ENCODE results near the gene PRRX2.

Gene PRRX2

DNA sequence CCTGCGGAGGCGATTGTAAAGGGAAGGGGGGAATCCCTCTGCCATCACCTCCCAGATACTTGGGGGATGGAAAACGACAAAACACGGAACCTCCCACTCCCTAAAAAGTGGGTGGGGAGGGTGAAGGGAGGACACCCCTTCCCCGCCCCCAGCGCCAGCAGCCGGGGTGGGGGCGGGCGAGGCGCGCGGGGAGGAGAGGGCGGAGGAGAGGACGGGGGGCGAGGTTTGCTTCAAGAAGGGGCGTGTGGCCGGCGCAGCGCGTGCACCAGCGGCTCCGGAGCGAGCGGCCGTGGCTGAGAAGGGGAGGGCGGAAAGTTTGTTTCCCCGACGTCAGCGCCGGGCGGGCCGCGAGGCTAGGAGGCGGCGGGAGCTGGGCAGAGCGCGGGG lies at the start of gene PRRX2:
TSS of gene PRRX2 (plus strand) at position 259 of the 387 bp plus-strand sequence. CDS start 221 bp downstream, outside the sequence.
- H3K9me2 ChIP-seq (ENCODE audit: low read depth, low read length): no peaks in the 10 kb centered on the region
- no peaks in the 10 kb centered on the region for H3F3A ChIP-seq (ENCODE audit: insufficient read depth, low read length)
- TF ChIP-seq EZH2 (IDR thresholded peaks at IDR 0.05; ENCODE audit: borderline replicate concordance, low read length): no peak
- TF ChIP-seq CTCF (IDR thresholded peaks at IDR 0.05; ENCODE audit: low read length): no peak
- H3K27me3 ChIP-seq (ENCODE audit: insufficient read depth, low read length): peaks cover 3% of the 10 kb centered on the region; the same call in 1 of the 2 replicates
- no peak within 1 kb of the TSS for H3K4me3 ChIP-seq (ENCODE audit: low read depth, low read length, poor library complexity, severe bottlenecking)
- H3K79me2 ChIP-seq (ENCODE audit: insufficient read depth, low read length): no peaks in the 10 kb centered on the region
- H3K9me3 ChIP-seq (ENCODE audit: low read length): no peaks in the 10 kb centered on the region
- no peak within 1 kb of the TSS for H3K9ac ChIP-seq (ENCODE audit: low read length)
- H3K27ac ChIP-seq (ENCODE audit: low read depth, low read length, poor library complexity, severe bottlenecking): no peak within 1 kb of the TSS
- H3K36me3 ChIP-seq (ENCODE audit: insufficient read depth, low read length): no peaks in the 10 kb centered on the region
- no peaks in the 10 kb centered on the region for H3K4me1 ChIP-seq (ENCODE audit: insufficient read depth, low read length, severe bottlenecking)
- H4K20me1 ChIP-seq (ENCODE audit: insufficient read depth, low read length): no peaks in the 10 kb centered on the region
- H2AFZ ChIP-seq (ENCODE audit: low read length): no peak within 1 kb of the TSS
- no peak within 1 kb of the TSS for H3K4me2 ChIP-seq (ENCODE audit: low read length)

DNA sequence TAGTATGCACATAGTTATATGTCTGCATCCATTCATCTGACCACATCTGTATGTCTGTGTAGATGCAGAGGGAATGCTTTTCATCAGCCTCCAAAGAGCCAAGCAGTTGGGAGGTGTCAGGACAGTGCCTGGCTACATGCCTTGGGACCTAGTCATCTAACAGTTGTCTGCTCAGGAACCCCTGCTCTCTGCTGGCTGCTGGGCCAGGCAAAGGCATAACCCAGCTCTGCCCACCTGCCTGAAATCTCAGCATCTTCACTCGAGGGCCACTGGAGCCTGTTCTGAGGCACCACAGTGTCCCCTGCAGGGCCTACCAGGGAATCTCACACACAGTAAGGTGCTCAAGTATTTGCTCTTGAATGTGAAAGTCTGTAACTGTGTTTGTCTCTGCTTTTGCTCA lies 48.3 kb upstream of the PRRX2 start:
- H3K4me2 ChIP-seq (ENCODE audit: low read length): no peak overlapping the region
- H3K27ac ChIP-seq (ENCODE audit: low read depth, low read length, poor library complexity, severe bottlenecking): no peak overlapping the region
- peak; percentile 41; the same call in 1 of the 2 replicates for TF ChIP-seq CTCF (IDR thresholded peaks at IDR 0.05; ENCODE audit: low read length)
- TF ChIP-seq EZH2 (IDR thresholded peaks at IDR 0.05; ENCODE audit: borderline replicate concordance, low read length): no peak

GRCh38 chr9:129619787-129620668 lies 45.4 kb upstream of the PRRX2 start:
- Histone ChIP-seq H3K9ac (ENCODE audit: low read length) (no peak overlapping the region), H3K79me2 (ENCODE audit: insufficient read depth, low read length) (no peaks in the 10 kb centered on the region), H4K20me1 (ENCODE audit: insufficient read depth, low read length) (no peaks in the 10 kb centered on the region), H3F3A (ENCODE audit: insufficient read depth, low read length) (no peaks in the 10 kb centered on the region), H2AFZ (ENCODE audit: low read length) (no peak overlapping the region), H3K27me3 (ENCODE audit: insufficient read depth, low read length) (peaks cover 6% of the 10 kb centered on the region; the same call in 1 of the 2 replicates), H3K9me2 (ENCODE audit: low read depth, low read length) (no peaks in the 10 kb centered on the region), H3K27ac (ENCODE audit: low read depth, low read length, poor library complexity, severe bottlenecking) (no peak overlapping the region), H3K36me3 (ENCODE audit: insufficient read depth, low read length) (no peaks in the 10 kb centered on the region), H3K4me2 (ENCODE audit: low read length) (no peak overlapping the region), H3K9me3 (ENCODE audit: low read length) (no peaks in the 10 kb centered on the region), H3K4me3 (ENCODE audit: low read depth, low read length, poor library complexity, severe bottlenecking) (no peak overlapping the region), H3K4me1 (ENCODE audit: insufficient read depth, low read length, severe bottlenecking) (peaks cover 9% of the 10 kb centered on the region)
- TF ChIP-seq EZH2 (IDR thresholded peaks at IDR 0.05; ENCODE audit: borderline replicate concordance, low read length) (no peak), CTCF (IDR thresholded peaks at IDR 0.05; ENCODE audit: low read length) (no peak)

More for the DNA sequence above, 48.3 kb upstream of the PRRX2 start:
- Histone ChIP-seq H3K9me3 (ENCODE audit: low read length) (no peaks in the 10 kb centered on the region), H3K9me2 (ENCODE audit: low read depth, low read length) (no peaks in the 10 kb centered on the region), H3K4me1 (ENCODE audit: insufficient read depth, low read length, severe bottlenecking) (no peaks in the 10 kb centered on the region), H3K9ac (ENCODE audit: low read length) (no peak overlapping the region), H3F3A (ENCODE audit: insufficient read depth, low read length) (no peaks in the 10 kb centered on the region), H3K4me3 (ENCODE audit: low read depth, low read length, poor library complexity, severe bottlenecking) (no peak overlapping the region), H2AFZ (ENCODE audit: low read length) (no peak overlapping the region), H3K36me3 (ENCODE audit: insufficient read depth, low read length) (no peaks in the 10 kb centered on the region), H3K27me3 (ENCODE audit: insufficient read depth, low read length) (peaks cover 6% of the 10 kb centered on the region; the same call in 1 of the 2 replicates), H3K79me2 (ENCODE audit: insufficient read depth, low read length) (no peaks in the 10 kb centered on the region), H4K20me1 (ENCODE audit: insufficient read depth, low read length) (no peaks in the 10 kb centered on the region)

All from OCI-LY1 (cell line).